OCI-LY7 (cell line): ENCODE data around the gene NUP205.

Experiments
- CTCF ChIP-seq: fragments of 200-600 bp; sonication (generic); conservative IDR thresholded peaks from 2 replicates; pipeline ENCODE4 v1.5.1; 2014; ENCODE audit warnings: mild to moderate bottlenecking, antibody characterized with exemption, low read length, moderate library complexity, mixed read lengths
- EZH2phosphoT487 ChIP-seq: fragments of 200-600 bp; sonication (generic); IDR thresholded peaks from 2 replicates; pipeline ENCODE4 v1.6.1; 2018; ENCODE audit warnings: low read depth, borderline replicate concordance, mild to moderate bottlenecking, mixed run types, antibody characterized with exemption, low read length, moderate library complexity, mixed read lengths

GRCh38 chr7:135690566-135690965 is 132.8 kb downstream of the NUP205 start:
- TF ChIP-seq CTCF (no peak), EZH2phosphoT487 (no peak)
